ENCODE data around the gene PRMT7.

The PRMT7 gene

DNA sequence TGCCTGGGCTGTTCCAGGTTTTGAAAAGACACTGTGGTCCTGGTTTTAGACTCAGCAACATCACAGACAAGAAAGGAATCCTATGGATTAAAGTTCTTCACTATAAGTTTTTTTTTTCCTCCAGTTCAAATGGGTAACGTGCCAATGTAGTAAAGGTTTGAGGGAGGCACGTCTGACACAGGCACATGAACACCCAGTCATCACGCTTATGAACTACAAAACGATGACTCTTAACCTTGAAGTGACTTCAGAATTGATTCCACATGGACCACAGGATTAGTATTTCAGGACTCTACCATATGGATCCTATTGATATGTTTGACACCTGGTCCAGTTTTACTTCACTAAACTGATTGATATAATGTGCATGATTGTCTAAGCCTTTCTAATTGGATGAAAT is 2.3 kb downstream of the PRMT7 start:
- no peak for DNase-seq

DNA sequence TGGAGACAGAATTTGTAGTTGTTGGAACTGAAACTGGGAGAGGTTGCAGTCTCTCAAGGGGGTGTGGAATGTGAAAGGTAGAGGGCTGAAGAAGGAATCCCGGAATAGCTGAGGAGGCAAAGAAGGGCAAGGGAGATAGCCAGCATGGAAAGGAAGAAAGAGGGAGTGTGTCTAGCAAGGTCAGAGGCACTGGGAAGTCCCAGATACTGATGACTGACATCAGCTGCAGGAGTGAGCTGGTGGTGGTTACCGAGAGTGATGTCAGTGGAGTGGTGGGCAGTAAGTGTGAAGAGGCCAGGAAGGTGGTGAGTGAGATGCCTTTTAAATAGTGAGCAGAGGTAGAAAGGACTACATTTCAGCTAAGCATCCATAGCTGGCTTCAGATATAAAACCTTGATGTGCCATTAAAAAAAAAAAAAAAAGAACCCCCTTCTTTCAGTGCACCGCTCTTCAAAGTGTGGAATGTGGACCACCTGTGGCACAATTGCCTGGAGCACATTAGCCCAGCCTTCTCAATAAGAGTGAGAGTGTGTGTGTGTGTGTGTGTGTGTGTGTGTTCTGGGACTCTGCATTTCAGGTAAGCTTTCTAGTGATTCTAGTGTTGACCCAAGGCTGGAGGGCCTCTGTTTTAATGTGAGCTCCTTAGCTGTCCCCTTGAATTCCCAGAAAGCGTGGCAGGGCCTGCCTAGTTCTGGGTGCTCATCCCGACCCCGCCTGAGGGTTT is 8.5 kb downstream of the PRMT7 start:
- DNase-seq, result no peak

DNA sequence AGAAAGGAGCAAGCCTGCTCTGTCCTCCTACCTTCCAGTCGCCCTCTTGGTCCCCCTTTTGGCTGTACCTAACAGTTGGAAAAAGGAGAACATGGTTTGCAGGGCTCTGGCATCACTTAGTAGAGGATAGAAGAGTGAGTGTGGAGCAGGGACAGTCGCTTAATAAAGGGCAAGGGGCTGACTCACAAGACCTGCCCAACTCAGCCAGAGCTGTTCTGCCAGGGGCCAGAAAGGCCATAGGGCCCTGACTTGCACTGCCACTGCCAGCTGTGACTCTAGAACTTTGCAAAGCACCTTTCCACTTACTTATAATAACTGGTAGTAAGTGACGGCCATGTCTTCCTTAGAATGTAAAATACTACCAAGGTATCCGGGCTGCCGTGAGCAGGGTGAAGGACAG is 13.5 kb downstream of the PRMT7 start:
- no peak for DNase-seq

DNA sequence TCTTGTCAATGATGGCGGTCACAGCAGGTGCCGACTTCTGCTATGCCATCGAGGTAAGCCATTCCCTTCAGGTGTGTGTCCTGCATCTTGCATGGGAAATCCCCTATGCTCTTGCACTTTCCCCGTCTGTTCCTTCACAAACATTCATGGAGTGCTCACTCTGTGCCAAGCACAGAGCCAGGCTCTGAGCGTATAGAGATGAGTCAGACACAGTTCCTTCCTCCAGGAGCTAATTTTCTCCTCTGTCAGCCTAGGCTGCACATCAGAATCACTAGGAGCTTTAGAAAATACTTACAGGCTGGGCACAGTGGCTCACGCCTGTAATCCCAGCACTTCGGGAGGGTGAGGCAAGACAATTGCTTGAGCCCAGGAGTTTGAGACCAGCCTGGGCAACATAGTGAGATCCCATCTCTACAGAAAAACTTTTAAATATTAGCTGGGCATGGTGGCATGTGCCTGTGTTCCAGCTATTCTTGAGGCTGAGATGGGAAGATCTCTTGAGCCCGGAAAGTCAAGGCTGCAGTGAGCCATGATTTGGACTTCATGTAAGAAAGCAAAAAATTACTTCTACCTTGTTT is 14.1 kb downstream of the PRMT7 start:
- DNase-seq, result no peak

DNA sequence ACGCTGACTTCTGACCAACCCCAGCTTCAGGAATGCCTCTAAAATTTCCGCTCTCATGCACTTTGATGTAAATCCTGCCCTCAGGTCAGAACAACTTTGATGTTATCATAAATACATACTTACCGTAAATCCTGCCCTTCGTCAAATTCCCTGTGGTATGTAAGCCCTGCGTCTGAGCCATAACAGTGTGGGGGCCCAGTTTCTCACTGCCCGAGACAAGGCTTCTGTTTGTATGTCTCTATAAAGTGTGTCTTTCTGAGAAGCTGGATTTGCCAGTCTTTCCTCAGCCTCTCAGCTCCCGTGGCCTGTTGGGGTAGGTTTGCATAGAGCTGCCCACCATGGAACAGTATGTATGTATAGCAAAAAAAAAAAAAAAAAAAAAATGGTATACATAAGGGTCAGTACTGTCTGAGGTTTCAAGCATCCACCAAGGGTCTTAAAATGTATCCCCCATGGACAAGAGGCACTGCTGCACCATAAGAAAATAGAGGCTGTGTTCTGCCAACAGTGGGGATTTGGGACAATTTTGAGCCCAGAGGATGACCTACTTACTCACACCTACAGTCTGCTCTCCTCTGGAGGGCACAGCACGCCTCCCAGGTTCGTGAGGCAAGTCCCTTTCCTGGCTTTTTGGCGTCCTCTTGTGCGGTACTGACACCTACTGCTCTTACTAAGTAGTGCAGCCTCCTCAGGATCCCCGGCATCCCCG is 17.5 kb downstream of the PRMT7 start:
- DNase-seq, result peak; percentile 23

DNA sequence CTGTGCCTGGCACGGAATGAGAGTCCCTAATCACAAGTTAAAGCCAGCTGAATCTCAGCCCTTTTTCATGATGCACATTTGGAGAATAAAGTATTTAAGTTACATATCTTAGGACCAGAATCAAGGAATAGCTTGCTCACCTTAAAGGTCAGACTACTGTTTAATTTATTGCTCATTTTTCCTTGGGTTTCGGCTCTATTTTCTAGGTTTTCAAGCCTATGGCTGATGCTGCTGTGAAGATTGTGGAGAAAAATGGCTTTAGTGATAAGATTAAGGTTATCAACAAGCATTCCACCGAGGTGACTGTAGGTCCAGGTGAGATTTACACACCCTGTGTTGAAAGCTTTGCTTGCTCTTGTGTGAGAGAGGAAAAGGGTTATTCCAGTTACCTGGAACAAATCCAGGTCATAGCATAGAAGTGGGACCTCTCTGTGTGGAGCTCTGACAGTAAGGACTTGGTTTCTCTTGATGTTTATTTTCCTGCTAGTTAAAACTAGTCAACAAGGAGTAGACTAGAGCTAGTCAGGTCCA is 18.1 kb downstream of the PRMT7 start:
- DNase-seq, result no peak

DNA sequence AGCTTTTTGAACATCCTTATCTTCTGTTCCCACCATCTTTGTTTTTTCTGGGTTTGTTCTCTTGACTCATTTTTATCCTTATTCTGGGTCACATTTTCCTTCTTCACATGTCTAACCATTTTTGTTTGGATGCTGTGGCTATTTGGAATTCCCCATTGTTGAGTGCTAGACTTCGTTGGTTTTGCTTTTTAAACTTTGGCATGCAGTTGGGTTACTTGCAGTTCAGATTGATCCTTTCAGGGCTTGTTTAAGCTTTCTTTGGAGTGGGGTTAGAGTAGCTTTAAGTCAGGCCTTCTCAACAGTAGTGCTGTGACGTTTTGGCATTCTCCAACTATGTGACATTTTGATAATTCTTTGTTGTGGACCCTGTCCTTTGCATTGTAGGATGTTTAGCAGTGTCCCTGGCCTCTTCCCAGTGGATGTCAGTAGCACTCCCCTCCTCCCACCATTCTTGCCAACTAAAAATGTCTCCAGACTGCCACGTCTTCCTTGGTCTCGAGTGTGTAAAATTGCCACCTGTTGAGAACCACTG is 21.1 kb downstream of the PRMT7 start:
- DNase-seq, result no peak

DNA sequence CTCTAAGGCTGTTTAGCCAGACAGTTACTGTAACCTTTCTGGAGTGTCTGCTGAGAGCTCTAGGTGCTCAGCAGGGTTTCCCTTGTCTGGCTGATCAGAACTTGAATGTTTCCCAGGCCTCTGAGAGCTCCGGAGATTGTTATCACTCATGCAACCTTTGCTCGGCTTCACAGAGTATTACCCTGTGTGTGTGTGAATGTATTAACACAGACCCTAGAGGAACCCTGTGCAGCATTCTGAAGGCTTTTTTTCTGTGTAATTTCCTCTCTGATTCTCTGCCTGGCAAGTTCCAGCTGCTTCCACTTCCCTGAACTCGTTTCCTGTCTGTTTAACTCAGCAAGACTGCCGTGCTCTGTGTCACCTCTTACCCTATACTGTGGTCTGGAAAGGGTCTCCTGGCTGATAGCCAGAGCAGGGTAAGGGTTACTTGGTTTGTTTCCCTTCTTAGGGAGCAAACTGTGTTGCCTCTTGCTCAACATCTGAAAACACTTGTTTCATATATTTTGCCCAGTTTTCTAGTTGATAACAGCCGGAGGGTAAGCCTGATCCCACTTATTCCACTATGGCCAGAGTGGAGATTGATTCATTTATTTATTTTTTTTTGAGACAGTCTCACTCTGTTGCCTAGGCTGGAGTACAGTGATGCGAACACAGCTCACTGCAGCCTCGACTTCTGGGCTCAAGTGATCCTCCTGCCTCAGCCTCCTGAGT is 21.7 kb downstream of the PRMT7 start:
- DNase-seq, result no peak

DNA sequence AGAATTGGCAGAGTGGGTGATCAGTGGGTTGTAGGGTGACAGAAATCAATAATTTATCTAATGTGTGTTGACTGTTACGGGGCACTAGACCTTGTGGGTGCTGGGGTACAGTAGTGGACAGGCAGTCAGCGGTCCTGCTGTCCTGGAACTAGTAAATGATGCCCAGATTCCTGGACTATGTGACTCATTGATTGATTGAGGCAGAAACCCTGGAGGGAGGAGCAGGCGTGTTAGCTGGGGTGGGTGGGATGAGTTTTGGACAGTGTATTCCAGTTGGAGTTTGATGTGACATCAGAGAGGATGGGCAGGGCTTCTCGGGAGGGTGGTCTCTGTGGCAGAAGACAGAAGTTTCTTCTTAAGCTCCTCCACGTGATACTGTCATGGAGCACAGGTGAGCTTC is 24.4 kb downstream of the PRMT7 start:
- no peak for DNase-seq

DNA sequence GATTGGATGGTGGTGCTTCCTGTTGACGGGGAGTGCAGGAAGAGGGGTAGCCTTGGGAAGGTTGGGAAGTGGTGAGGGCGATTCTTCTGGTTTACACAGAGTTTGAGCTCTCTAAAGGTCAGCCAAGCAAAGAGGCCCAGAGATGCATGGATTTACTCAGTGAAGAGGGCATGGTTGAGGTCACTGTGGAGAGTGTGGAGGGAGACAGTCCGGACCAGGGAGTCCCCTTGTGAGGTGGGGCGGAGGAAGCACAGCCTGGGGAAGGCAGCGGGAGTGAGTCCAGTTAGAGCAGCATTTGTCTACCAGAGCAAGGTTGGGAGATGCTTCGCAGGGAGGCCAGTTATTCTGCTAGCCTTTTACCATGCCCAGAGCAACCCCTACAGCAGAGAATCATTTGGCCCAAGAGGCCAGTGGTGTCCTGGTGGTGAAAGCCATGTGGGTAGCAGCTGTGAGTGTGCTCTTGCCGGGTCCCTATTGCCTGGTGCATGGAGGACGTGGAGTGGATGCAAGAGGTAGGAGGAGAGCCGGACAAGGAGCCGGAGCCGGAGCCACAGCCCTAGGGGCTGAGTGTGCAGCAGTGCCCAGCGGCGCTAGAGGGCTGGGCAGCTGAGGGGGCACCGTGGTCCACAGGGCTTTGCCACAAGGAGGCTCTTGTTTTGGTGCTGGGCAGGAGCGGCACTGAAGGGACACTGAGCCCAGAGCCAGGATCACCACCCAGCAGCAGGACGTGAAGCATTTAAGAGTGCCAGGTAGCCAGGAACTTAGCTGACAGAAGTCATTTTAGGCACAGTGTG is 27.7 kb downstream of the PRMT7 start:
- no peak for DNase-seq

DNA sequence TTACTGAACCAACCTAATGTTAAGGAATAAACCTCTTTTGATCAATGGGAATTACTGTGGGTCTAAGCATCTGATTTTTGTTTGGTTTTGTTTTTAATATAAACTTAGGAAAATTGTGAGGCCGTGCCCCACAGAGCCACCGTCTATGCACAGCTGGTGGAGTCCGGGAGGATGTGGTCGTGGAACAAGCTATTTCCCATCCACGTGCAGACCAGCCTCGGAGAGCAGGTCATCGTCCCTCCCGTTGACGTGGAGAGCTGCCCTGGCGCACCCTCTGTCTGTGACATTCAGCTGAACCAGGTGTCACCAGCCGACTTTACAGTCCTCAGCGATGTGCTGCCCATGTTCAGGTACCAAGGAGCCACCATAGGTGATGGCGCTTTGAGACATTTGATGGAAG is 28.4 kb downstream of the PRMT7 start:
- DNase-seq, result no peak

DNA sequence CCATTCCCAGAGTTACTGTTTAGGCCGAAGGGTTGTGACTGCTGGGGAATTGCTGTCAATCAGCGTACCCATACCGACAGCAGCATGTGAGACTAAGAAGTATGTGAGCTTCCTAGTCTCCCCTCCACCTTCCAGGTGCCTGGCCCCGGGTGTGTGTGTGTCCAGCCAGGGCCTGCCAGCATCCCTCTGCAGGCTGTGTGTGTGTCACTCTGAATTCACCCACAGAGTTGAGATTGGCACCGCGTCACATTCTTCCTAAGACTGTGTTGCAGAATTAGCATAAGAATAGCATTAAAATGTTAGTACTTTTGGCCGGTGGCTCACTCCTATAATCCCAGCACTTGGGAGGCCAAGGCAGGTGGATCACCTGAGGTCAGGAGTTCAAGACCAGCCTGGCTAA is 31.8 kb downstream of the PRMT7 start:
- DNase-seq, result no peak

DNA sequence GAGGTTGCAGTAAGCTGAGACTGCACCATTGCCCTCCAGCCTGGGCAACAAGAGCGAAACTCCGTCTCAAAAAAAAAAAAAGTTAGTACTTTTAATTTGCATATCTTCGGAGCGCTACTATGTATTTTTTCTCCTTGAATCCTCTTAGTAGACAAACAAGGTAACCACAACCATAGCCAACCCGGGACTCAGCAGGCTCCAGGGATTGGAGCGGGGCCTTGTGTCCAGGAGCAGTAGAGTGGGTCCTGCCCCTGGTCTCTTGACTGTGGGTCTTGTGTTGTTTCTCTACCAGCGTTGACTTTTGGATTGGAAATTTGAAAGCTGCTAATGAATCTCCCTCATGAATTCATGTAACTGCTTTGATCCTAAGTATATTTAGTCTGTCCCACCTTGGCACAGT is 32.3 kb downstream of the PRMT7 start:
- no peak for DNase-seq

DNA sequence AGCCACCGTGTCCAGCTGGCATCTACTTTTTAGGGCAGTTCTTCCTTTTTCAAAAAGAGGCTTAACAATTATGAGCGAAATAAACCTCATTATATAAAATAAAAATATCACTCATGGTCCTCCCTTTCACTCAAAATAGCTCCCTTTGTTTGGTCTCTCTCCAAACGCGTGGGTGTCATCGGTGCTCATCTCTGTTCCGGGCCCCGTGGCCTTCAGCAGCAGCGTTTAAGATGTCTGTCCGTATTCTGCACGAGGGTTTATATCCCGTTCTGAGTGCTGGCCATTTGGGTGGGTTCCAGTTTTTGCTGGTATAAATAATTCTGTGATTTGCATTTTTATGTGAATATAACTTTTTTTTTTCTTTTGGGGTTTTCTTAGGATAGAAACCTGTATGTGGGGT is 33.4 kb downstream of the PRMT7 start:
- DNase-seq, result no peak

DNA sequence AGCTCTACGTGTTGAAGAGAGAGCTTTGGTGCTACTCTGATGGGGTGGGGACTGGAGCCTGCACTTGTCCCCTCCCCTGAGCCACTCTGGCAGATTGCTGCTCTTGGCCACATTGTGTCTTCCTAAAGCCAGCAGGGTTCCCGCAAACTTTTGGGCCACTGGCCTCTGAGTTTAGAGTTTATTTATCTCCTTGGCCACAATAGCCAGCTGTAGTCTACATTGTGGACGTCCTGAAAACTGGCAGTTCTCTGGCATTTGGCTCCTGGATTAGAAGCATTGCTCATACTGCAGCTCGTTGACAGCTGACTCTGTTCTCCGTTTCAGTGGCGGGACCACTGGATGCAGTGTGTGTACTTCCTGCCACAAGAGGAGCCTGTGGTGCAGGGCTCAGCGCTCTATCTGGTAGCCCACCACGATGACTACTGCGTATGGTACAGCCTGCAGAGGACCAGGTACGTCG is 34.6 kb downstream of the PRMT7 start:
- DNase-seq, result no peak

DNA sequence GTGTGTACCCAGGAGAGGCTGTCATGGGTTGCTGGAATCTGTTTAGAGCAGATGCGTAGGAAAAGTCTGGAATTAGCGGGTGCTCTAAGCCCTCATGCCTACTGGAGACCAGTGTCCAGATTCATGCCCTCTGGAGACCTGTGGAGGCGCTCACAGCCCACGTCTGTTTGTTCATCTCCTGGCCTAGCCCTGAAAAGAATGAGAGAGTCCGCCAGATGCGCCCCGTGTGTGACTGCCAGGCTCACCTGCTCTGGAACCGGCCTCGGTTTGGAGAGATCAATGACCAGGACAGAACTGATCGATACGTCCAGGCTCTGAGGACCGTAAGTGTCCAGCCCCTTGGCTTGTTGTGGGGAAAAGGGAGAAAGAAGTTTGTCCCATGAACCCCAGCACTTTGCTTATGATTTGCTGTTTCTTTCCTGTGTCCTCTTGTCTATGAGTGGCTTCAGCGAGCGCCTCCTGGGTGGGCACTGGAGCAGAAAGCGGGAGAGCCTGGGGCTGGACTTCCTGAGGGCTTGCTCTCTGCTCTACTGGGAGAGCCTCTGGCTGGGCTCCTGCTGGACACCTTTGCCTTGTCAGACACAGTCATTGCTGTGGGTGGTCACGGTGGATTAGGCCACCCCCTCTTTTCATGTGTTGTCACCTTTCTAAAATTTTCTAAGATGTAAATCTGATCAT is 35.3 kb downstream of the PRMT7 start:
- DNase-seq, result no peak

DNA sequence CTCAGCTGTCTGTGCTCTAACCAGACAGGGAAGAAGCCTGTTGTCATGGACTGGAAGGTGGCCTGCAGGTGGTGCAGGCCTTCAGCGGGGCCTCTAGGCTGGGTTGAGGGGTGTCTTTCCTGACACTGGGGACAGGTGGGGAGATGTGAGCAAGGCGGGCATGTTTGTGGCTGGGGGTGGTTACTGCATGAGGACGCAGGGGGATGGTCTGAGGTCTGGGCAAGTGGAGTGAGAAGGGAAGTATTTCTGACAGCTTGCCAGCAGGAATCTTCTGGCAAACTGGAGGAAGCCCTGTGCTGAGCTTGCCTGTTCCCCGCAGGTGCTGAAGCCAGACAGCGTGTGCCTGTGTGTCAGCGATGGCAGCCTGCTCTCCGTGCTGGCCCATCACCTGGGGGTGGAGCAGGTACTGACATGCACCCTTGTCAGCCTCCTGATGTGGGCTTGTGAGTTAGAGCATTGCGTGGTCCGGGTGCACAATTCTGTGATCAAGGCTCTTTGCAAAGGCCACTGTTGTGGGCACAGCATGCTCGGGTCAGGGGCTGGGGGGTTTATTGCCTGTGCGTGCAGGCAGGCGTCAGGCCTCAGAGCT is 36.2 kb downstream of the PRMT7 start:
- DNase-seq, result no peak

DNA sequence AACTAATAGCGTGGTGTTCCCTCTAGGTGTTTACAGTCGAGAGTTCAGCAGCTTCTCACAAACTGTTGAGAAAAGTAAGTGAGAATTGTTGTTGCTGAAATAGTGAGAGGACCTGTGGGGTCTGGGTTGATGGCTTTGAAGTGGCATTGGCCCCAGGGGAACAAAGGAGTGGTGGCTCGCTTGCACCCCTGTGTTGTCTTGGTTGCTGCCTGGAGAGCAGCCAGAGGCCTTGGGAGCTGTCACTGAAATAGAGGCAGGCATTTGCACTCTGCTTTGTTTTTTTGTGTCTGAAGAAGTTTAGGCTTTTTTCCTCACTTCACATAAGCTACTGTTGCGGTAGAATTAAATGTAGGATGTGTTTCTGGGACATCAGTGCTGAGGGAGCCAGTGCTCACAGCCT is 36.8 kb downstream of the PRMT7 start:
- DNase-seq, result no peak

DNA sequence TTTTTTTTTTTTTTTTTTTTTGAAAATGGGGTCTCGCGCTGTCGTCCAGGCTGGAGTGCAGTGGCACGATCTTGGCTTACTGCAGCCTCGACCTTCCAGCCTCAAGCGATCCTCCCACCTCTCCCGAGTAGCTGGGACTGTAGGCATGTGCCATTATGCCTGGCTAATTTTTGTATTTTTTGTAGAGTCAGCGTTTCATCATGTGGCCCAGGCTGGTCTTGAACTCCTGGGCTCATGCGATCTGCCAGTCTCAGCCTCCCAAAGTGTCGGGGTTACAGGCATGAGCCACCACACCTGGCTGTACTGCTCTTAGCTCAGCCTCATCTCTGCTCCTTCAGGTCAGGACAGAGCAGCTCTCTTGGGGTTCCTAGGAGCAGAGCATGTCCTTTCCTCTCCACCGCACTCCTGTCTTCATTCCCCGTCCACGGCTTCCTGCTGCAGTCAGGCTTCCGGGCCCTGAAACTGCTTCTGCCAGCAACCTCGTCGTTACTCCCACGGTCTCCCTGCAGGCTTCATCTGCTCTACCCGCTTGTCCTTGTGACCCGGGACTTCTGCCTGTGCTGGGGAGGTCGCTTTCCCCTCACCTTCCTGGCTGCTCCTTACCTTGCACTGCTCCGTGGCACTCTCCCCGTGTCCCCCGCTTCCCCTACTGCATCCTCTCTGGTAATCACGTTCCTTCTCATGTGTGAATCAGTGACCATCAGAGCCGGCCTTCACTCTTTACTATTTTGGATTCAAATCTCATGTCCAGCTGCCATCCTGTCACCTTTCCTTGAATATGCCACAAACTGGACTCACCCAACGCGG is 38.0 kb downstream of the PRMT7 start:
- no peak for DNase-seq

DNA sequence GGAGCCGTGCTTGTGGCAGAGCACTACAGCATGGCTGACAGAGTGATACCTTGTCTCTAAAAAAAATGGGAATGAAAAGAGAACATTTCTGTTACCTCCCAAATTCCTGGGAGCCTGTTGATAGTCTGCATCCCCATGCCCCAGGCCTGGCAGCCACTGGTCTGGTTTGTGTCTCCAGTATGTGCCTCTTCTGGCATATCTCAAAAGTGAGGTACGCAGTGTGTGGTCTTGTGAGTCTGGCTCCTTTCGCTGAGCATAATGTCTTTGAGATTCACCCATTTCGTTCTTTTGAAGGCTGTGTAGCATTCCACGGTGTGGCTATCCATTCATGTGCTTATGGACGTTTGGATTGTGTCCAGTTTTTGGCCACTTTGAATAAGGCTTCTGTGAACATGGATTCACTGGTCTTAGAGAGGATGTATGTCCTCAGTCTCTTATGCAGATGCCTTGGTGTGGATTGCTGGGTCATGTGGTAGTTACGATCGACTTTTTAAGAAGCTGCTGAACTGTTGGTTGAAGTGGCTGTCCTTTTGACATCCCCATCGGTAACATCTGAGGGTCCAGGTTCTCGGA is 39.1 kb downstream of the PRMT7 start:
- no peak for DNase-seq
